Muscle layer of duodenum (tissue), 2 donors: ENCODE results near the gene GRAMD1B.

Source experiments
- H3K27ac ChIP-seq: one replicate; pipeline ENCODE4 v1.7.0; 2013; ENCODE audit warnings: mild to moderate bottlenecking, low read length
- H3K27me3 ChIP-seq: one replicate; pipeline ENCODE4 v1.7.0; 2013; ENCODE audit warnings: low read depth, mild to moderate bottlenecking, control low read depth, low read length
- H3K36me3 ChIP-seq, 2 donors: one replicate each; pipeline ENCODE4 v1.7.0; 2013; ENCODE audit warnings: low read length in 2 of 2, control low read depth in 1 of 2, mild to moderate bottlenecking in 1 of 2; ENCODE audit not compliant: insufficient read depth in 2 of 2, control insufficient read depth in 1 of 2
- H3K4me1 ChIP-seq, 2 donors: one replicate each; pipeline ENCODE4 v1.7.0; 2013; ENCODE audit warnings: low read length in 2 of 2, mild to moderate bottlenecking in 2 of 2, control low read depth in 1 of 2, moderate library complexity in 1 of 2; ENCODE audit not compliant: insufficient read depth in 2 of 2, control insufficient read depth in 1 of 2
- H3K4me3 ChIP-seq, 2 donors: one replicate each; pipeline ENCODE4 v1.7.0; 2013; ENCODE audit warnings: low read length in 2 of 2, low read depth in 1 of 2, mild to moderate bottlenecking in 1 of 2
- H3K9me3 ChIP-seq, 2 donors: one replicate each; pipeline ENCODE4 v1.7.0; 2013; ENCODE audit warnings: low read length in 2 of 2, control low read depth in 1 of 2, mild to moderate bottlenecking in 1 of 2; ENCODE audit not compliant: control insufficient read depth in 1 of 2
- donor health status: healthy.

The GRAMD1B gene

DNA sequence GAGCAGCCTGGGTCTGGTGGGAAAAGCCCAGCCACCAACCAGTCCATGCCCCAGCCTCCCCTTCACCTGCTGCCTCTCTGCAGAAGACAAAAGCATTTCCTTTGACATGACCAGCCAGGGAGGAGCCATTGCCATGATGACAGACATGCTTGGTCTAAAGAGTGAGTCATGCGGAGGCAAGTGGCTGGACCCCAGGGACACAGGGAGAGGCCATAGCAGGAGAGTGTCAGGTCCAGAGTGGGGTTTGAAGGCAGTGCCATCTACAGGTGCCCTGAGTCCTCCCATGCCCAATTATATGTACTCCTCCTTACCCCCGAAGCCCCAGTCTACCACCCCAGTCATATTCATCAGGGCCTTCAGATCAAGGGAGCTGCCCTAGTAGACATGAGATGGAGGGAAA is 157.0 kb downstream of the GRAMD1B start:
- Histone ChIP-seq H3K9me3 (no peaks in the 10 kb centered on the region), H3K4me3 (no peak overlapping the region), H3K4me1 (peaks cover 4 to 10% of the 10 kb centered on the region in 2 donors), H3K27ac (peak overlapping the region; percentile 51), H3K27me3 (no peaks in the 10 kb centered on the region), H3K36me3 (no peaks in the 10 kb centered on the region)

DNA sequence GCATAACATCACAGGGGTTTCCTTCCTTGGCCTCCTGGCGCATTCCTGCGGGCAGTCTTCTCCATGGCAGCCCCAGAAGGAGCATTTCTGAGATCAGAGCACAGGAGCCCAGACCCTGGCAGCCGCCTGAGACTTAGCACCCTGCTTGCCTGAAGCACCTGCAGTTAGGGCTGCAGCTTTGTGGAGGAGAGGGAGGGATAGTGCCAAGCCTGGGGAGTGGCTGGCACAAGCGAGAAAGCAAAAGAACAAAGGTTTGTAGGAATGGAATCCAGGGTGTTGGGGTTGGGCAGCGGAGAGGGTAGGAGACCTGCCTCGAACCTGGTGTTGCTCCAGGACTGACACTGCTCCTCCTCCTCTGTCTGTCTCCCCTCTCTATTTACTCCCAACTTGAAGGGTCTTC is 157.5 kb downstream of the GRAMD1B start:
- no peaks in the 10 kb centered on the region for H3K9me3 ChIP-seq
- H3K36me3 ChIP-seq: no peaks in the 10 kb centered on the region
- peaks cover 4 to 10% of the 10 kb centered on the region in 2 donors for H3K4me1 ChIP-seq
- no peak overlapping the region for H3K4me3 ChIP-seq
- peak overlapping the region; percentile 51 for H3K27ac ChIP-seq
- H3K27me3 ChIP-seq: no peaks in the 10 kb centered on the region

DNA sequence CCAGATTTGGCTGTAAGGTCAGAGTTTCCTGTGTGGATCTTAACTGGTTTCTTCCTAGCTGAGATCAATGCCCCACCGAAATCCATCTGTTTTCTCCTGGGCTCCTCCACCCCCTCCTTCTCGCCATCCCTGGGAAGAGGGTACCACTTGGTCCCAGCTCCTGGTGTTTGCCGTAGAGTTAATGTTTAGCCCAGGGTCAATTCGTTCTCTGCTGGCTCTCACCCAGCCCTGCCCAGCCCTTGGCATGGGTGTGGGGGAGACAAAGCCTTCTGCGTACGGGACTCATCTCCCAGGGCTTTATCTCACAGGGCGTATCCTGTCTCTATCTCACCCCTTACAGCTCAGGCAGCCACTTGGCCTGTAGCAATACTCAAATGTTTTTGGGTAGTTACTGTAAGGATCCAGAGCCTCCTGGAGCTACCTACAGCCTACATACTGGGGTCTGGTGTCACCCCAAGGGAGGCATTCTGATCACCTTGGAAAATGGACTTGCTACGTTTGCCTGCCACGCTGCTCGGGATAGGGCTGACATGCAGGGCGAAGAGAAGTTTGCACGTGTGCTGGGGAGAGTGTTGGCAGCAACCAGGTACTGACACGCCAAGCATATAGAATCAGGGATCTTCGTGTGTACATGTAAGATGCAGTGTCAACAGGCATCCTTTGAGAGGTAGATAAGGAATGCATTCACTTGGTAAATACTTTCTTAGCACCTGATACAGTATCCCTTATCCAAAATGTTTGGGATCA is 158.2 kb downstream of the GRAMD1B start:
- H3K36me3 ChIP-seq: no peaks in the 10 kb centered on the region
- no peaks in the 10 kb centered on the region for H3K9me3 ChIP-seq
- peak overlapping the region; percentile 58 for H3K27ac ChIP-seq
- no peak overlapping the region for H3K4me3 ChIP-seq
- peaks cover 4 to 10% of the 10 kb centered on the region in 2 donors for H3K4me1 ChIP-seq
- H3K27me3 ChIP-seq: no peaks in the 10 kb centered on the region

DNA sequence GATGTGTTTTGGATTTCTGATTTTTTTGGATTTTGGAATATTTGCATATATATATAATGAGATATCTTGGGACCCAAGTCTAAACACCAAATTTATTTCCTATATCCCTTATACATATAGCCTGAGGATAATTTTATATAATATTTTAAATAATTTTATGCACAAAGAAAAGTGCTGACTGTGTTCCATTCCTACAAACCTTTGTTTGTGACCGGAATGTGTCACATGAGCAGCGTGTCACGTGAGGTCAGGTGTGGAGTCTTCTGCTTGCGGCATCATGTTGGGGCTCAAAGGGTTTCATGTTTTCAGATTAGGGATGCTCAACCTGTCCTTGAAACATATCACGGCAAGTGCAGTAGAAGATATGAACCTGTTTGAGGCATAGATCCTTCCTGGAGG is 158.8 kb downstream of the GRAMD1B start:
- no peak overlapping the region for H3K4me3 ChIP-seq
- H3K27ac ChIP-seq: no peak overlapping the region
- peaks cover 4 to 10% of the 10 kb centered on the region in 2 donors for H3K4me1 ChIP-seq
- H3K27me3 ChIP-seq: no peaks in the 10 kb centered on the region
- H3K9me3 ChIP-seq: no peaks in the 10 kb centered on the region
- H3K36me3 ChIP-seq: no peaks in the 10 kb centered on the region

DNA sequence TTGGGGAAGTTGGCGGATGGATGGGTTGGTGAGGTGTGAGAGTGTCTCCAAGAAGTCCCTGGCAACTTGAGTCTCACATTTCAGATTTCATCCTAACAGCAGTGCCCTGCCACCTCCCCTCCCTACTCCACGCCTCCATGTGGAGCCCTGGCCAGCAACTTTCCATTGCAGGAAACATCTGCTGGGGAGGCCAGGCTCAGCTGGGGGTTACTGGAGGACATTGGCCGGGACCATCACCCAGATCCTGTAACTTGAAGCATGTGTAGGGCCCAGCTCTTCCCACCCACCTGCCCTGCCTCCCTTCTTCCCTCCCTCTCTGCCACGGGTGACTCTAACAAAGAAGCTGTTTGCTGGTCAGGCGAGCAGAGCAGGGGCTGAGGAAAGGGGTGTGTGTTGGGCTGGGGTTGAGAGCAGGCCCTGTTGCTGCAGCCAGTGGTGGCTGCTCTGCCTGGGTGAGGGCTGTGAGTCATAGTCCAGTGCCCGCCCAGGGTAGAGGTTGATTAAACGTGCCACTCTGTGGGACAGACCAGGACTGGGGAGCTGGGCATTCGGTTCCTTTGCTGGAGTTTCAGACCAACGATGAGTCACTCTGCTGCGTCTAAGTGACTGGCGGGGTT is 160.3 kb downstream of the GRAMD1B start:
- Histone ChIP-seq H3K4me3 (no peak overlapping the region), H3K27ac (peak overlapping the region; percentile 30), H3K4me1 (peaks cover 4 to 10% of the 10 kb centered on the region in 2 donors), H3K27me3 (no peaks in the 10 kb centered on the region), H3K36me3 (peaks cover 0 to 6% of the 10 kb centered on the region in 2 donors), H3K9me3 (no peaks in the 10 kb centered on the region)

DNA sequence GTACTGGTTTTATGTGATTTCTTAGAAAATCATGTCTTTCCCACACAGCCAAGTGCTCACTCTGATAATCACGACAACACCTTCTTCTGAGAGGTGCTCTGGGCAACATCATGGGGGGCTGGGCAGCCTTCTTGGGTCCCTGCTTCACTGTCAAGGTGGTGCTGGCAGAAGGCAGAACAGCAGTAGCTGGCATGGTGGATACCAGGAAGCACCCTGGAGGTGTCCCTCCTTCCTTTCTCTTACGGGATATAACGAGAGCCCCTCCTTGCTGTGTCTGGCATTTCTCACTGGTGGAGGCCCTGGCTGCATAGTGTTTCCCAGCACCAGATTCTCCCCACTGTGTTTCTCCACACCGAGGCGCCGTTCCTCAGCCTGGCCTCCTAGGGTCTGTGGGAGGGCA is 163.5 kb downstream of the GRAMD1B start:
- Histone ChIP-seq H3K27ac (no peak overlapping the region), H3K27me3 (no peaks in the 10 kb centered on the region), H3K36me3 (peaks cover 1 to 6% of the 10 kb centered on the region in 2 donors), H3K4me1 (peaks cover 4 to 10% of the 10 kb centered on the region in 2 donors), H3K9me3 (no peaks in the 10 kb centered on the region), H3K4me3 (no peak overlapping the region)

DNA sequence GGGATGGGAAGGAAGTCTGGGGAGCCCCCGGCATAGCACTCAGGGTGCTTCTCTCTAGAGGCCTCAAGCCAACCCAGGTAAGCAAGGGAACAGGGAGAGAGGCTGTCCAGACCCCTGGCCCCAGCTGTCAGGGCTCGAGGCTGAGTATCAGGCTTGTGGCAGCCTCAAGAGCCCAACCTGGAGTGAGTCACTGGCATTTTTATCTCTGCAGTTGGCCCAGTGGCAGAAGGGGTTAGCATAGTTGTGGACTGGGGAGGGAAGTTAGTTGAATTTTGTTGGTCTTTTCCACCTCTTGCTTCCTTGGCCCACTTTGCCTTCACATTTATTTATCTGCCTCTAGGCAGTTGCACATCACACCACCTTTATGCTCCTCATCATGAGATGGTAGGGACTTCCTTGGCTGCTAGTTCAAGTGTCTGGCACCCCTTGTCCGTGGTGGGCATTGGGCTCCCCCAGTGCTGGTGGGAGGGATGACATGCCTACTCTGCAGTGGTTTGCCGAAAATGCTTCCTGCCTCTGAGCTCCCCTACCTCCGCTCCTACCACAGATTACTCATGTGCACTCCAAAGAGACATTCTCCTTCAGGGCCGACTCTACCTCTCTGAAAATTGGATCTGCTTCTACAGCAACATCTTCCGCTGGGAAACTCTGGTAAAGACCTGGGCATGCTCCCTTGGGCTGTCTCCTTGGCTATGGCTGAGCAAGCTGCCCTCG is 164.3 kb downstream of the GRAMD1B start:
- H3K9me3 ChIP-seq: no peaks in the 10 kb centered on the region
- no peaks in the 10 kb centered on the region for H3K27me3 ChIP-seq
- H3K36me3 ChIP-seq: peaks cover 6 to 7% of the 10 kb centered on the region in 2 donors
- no peak overlapping the region for H3K4me3 ChIP-seq
- no peak overlapping the region for H3K27ac ChIP-seq
- H3K4me1 ChIP-seq: peaks cover 4 to 10% of the 10 kb centered on the region in 2 donors

DNA sequence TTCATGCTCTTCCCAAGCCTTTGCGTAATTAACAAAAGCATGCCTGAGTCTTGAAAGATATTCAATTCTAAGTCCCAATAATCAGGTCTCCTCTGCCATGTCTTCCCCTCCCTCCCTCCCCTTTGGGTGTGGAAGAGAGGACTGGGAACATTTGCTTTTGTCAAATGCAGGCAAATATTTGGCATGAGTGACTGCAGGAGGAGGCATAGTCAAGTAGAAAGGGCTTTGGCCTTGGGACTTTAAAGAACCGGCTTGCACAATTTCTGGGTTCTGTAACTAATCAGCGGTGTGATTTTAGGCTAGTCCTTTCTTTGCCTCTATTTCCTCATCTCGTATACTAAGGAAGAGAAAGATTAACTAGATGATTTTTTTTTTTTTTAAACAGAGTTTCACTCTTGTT is 164.9 kb downstream of the GRAMD1B start:
- Histone ChIP-seq H3K36me3 (peaks cover 6 to 11% of the 10 kb centered on the region in 2 donors), H3K27me3 (no peaks in the 10 kb centered on the region), H3K4me3 (no peak overlapping the region), H3K27ac (no peak overlapping the region), H3K9me3 (no peaks in the 10 kb centered on the region), H3K4me1 (peaks cover 2 to 10% of the 10 kb centered on the region in 2 donors)

DNA sequence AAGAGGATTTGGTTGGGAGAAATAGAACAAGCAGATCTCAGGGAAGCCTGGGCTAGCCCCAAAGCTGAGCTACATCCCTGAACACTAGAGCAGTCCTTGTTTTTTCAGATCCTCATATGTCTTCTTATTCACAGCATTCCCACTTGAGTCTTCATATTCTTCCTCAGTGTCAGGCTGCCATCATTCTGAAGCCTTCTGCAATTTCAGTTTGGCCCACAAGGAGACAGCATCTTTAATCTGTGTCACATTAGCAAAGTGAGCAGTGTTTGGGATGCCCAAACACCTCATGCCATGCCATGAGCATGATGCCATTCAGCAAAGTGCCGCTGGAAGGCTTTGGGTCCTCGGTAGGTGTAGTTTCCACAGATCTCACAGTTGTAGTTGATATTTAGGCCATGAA is 167.8 kb downstream of the GRAMD1B start:
- Histone ChIP-seq H3K36me3 (peaks cover 6 to 18% of the 10 kb centered on the region in 2 donors), H3K9me3 (no peaks in the 10 kb centered on the region), H3K27ac (no peak overlapping the region), H3K4me1 (no peaks in the 10 kb centered on the region), H3K27me3 (no peaks in the 10 kb centered on the region), H3K4me3 (no peak overlapping the region)

DNA sequence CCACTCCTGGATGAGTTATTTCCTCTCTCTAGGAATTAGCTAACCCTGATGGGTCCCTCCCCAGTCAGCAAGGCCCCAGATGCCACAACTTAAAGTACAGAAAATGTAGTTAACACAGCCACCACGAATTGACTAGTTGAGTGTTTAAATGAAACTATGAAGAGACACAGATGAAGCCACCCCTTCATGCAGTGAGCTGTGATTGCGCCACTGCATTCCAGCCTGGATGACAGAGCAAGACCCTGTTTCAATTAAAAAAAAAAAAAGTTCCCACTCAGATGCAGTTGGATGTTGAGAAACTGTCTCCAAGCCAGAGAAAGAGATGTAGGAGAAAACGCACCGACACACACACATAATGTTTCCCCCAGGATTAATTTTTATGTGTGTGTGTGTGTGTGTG is 171.1 kb downstream of the GRAMD1B start:
- Histone ChIP-seq H3K36me3 (peaks cover 0 to 31% of the 10 kb centered on the region in 2 donors), H3K27ac (no peak overlapping the region), H3K27me3 (no peaks in the 10 kb centered on the region), H3K4me1 (no peaks in the 10 kb centered on the region), H3K4me3 (no peak overlapping the region), H3K9me3 (no peaks in the 10 kb centered on the region)

DNA sequence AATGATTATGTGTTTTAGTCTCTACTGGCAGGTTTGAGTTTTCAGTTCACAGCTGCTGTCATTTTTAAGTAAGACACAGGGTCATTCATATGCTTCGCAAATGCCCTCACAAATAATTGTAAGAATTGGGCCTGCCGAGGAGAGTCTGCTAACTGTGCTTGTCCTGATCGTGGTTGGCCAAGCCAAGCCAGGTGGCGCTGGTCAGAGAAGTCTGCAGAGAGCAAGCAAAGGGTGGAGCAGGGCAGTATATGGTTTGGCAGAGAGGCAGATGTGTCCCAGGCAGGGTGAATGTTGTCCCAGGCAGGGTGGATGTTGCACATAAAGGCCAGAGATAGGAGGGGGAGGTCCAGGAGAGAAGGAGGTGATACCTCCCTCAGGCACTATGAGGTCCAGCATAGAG is 171.7 kb downstream of the GRAMD1B start:
- Histone ChIP-seq H3K27ac (no peak overlapping the region), H3K27me3 (no peaks in the 10 kb centered on the region), H3K9me3 (no peaks in the 10 kb centered on the region), H3K36me3 (peaks cover 5 to 31% of the 10 kb centered on the region in 2 donors), H3K4me3 (no peak overlapping the region), H3K4me1 (no peaks in the 10 kb centered on the region)
